Stimulated activated CD4-positive, alpha-beta T cell treated with anti-CD3 and anti-CD28 coated beads, Interleukin-4, amount 100 ng/mL, for 1 hour (primary cell): ENCODE results near the gene RAI14.
"Not testable (repeated sequence)": the region's sequence is repeated elsewhere in the genome, so short reads cannot be mapped to it uniquely, and the experiment has no call there.

Experiments
- DNase-seq: peaks from one replicate; pipeline ENCODE4 v3.0.0-alpha.2; 2020

The RAI14 gene

GRCh38 chr5:34736445-34737115 is 80.5 kb downstream of the RAI14 start:
- no peak for DNase-seq

DNA sequence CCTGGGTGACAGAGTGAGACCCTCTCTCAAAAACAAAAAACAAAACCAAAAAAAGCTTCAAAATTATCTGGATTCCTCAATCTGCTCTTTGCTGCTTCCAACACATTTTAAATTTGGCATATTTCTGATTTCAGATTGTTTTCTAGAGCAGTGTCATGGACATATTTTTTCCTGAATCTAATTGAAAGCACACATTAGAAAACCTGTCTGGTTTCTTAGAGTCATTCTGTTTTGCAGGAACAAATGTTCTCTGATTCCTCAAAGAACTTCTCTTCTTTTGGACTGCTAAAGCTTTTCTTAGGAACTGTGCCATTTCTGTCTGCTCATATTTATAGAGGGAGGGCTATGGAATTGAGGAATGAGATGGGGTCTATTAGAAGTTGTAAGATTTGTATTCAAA is 81.6 kb downstream of the RAI14 start:
- no peak for DNase-seq

- DNase-seq, result no peak
Measured at GRCh38 chr5:34738381-34738780, 82.3 kb downstream of the RAI14 start.

DNA sequence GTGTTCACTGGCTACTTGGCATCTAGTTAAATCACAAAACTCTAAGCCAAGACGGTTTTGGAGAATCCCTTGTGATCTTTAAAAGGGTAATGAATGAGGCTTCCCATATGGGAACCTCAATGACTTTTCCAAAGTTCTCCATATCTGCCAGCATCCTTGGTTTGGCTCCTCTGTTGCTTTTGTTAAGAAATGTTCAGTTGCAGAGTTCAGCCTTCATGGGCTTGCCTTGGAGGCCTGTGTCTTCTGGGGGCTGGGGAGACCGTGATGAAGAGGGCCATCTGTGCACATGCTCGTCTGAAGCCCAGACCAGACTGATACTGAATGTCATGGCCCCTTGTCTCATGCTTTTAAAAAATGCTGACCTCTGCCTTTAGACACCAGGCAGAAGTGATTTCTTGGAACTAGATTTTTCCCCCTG is 84.3 kb downstream of the RAI14 start:
- DNase-seq, result no peak

- no peak for DNase-seq
Measured at GRCh38 chr5:34742061-34742460, 85.9 kb downstream of the RAI14 start.

GRCh38 chr5:34743878-34744277 is 87.8 kb downstream of the RAI14 start:
- no peak for DNase-seq

DNA sequence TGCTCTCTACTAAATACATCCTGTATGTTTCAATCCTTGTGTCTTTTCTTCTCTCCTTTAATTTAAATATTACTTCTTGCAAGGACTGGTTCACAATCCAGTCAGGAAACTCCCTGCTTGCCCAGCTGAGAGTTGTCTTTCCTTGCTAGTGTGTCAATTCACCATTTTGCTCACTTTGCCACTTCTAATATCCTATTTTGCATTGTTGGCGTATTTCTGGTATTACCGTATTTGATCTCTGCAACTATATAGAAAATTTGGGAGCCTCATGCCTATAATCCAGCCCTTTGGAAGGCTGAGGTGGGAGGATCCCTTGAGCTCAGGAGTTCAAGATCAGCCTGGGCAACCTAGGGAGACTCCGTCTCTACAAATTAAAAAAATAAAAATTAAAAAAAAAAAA is 92.3 kb downstream of the RAI14 start:
- DNase-seq, result no peak

- DNase-seq, result no peak
Measured at GRCh38 chr5:34749431-34749873, 93.3 kb downstream of the RAI14 start.

GRCh38 chr5:34750206-34750605 is 94.1 kb downstream of the RAI14 start:
- DNase-seq, result no peak

- DNase-seq, result no peak
Measured at GRCh38 chr5:34751807-34752736, 95.9 kb downstream of the RAI14 start.

DNA sequence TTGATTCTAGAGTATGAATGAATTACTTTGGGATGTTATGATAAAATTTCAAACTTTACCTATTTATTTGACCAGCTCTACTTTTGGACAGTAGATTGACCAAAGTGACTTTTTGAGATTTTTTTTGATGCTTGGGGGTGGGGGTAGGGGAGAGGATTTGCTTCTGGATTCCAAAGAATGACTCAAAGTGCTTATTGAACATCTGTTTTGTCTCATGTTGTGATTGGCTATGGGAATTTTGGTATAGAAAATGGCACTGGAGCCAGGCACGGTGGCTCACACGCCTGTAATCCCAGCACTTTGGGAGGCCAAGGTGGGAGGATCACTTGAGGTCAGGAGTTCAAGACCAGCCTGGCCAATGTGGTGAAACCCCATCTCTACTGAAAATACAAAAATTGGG is 97.1 kb downstream of the RAI14 start:
- DNase-seq, result not testable (repeated sequence)

GRCh38 chr5:34755926-34756325 is 99.8 kb downstream of the RAI14 start:
- DNase-seq, result no peak

DNA sequence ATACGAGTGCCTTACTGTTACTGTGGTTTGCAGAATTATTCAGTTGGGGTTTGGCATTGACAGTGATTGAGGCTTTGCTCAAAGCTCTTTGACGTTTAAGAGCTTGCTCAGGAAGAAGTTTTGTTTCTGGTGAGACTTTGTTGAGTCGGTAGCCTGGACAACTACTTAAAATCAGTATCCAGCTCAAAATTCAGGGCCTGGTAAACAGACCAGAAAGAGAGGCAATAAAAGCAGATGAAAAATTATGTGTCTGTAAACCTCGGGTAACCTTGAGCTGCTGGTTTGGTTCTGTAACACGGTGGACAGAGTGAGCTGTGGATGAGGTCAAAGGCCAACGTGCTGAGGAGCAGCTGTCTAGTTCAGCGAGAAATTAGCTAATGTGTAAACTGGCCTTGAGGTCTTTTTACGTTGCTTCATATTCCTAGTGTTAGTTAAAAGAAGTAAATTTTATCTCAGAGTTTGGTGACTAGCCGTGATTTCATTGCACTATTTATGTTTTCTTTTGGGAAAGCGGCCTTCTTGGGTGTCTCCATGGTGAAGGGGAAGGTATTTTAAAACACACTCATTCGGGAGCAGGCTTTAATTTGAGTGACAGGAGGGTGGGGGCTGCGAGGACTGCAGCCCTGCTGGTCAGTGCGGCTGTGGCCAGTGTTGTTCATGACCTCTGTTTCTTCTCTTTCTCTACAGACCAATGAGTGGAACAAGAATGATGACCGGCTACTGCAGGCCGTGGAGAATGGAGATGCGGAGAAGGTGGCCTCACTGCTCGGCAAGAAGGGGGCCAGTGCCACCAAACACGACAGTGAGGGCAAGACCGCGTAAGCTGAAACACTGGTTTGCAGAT is 100.9 kb downstream of the RAI14 start:
- DNase-seq, result no peak

DNA sequence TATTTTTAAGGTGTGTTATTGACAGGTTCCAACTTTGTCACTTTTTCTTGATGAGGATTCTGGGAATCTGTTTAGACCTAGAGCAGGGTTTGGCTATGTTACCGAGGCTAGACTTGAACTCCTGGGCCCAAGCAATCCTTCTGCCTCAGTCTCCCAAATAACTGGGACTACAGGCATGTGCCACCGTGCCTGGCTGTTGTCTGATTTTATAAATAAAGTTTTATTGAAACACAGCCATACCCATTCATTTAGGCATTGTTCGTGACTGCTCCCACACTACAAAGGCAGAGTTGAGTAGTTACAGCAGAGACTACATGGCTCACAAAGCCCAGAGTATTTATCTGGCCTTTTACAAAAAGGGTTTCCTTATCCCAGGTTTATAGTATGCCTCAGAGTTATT is 102.4 kb downstream of the RAI14 start:
- no peak for DNase-seq

- DNase-seq, result not testable (repeated sequence)
Measured at GRCh38 chr5:34759213-34759612, 103.1 kb downstream of the RAI14 start.

DNA sequence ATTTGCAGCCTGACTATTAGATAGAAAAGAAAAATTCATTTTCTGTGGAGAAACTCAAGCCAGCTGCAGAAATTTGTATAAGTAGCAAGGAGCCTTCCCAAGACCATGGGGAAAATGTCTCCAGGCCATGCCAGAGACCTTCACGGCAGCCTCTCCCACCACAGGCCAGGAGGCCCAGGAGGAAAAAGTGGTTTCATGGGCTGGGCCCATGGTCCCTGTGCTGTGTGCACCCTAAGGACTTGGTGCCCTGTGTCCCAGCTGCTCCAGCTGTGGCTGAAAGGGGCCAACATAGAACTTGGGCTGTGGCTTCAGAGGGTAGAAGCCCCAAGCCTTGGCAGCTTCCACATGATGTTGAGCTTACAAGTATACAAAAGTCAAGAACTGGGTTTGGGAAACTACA is 109.5 kb downstream of the RAI14 start:
- DNase-seq, result no peak

DNA sequence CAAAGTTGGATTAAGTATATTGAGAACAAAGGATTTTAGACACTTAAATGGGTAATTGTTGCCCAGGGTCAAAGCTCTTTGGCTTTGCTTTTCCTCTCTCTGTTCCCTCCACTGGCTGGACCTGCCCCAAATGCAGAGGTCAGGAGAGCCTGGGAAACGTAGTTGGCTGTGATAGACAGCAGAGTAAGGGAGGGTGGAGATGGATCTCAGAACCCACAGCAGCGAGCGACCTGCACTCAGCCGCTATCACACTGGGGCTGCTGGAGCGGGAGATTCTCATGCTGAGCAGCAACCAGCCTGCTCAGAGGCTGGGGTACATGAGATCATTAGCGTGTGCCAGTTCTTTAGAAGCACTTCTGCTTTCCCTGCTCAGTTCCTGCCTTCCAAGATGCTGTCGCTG is 111.1 kb downstream of the RAI14 start:
- DNase-seq, result no peak

DNA sequence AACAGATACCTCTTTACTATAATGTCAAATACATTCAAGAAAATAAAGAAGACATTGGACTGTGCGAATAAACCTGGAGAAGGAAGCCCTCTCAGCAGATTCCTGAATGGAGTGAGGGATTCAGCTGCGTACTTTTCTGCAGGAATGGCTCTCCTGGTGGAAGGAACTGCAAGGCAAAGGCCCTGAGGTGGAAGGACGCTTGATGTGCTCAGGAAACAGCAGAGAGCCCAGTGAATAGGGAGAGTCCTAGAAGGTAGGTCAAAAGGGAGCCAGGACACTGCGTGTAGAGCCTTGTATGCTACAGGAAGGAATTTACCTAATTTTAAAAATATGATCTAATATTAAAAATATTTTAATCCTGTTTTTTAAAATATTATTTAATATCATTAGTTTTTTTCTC is 114.4 kb downstream of the RAI14 start:
- DNase-seq, result no peak

- DNase-seq, result no peak
Measured at GRCh38 chr5:34771076-34771475, 114.9 kb downstream of the RAI14 start.

DNA sequence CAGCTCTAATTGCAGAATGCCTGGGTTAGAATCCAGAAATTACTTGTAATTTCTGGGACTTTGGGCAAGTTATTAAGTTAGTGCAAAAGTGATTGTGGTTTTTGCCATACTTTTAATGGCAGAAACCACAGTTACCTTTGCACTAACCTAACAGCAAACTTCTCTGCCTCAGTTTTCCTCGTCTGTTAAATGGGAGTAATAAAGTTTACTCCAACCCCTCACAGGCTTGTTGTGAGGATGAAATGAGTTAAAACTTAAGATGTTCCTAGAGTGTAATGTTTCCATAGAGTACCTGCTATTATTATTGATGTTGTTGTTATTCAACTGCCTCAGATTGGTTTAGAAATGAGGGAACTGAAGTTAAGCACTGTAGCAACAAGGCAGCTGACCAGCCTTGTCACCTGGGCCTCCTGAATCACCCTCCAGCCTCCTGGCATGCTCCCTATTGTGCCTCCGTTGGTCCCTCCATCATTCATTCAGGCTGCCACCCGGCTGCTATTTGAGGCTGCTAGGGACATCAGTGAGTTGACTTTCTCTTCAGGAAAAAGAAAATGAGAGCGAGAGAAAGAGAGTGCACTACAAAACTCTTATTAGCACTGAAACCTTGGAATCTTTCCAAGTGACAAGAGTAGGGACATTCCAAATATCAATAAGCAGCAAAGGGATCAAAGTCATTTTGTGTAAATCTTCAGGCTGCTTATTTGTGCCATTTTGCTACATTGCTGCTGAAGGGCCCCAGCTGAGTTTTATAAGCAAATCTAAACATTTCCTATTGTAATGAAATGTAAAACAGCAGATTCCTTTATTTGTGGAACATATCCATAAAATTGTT is 116.4 kb downstream of the RAI14 start:
- no peak for DNase-seq

- no peak for DNase-seq
Measured at GRCh38 chr5:34774139-34774538, 118.0 kb downstream of the RAI14 start.

GRCh38 chr5:34774678-34775077 is 118.5 kb downstream of the RAI14 start:
- not testable (repeated sequence) for DNase-seq
